Fibroblast of skin of left quadriceps (primary cell): ENCODE data around the gene RSPH1.

Experiments used
- DNase-seq, 2 experiments: peaks; one replicate each; pipeline ENCODE4 v3.0.0-alpha.2; 2013; ENCODE audit warnings: low read depth in 2 of 2

Gene RSPH1

DNA sequence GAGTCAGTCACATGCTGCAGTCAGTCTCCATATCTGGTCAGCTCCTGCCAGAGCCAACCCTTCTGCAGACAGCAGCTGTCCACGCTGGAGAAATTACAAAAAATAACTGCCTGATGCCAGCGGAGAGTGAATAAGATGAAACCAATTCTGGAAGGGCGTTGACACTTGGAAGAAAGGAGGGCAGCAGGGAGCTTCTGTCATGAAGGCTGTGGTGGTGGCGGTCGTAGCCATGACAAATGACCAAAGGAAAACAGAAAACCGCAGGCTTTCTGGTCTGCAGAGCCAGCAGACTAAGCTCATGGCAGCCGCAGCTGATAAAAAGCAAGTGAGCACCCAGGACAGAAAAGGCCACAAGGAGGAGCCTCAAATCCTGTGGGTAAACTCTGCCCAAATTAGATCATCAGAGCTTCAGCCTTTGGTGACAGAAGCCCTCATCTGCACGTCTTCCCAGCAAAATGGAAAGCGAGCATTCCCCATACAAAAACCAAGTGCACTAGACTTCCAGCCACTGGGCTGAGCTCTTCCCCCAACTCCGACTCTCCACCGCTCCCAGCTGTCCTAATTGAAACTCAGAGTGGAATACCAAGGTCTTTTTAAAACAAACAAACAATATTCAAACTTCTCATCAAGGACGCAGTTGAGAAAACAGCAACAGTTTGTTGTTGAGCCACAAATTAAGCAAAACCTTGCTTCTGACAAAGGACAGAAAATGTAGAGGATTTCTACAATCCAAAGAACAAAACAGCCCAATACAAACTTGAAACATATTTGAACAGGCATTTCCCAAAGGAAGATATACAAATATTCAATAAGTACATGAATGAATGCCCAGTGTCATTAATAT is 28.7 kb downstream of the RSPH1 start:
- no peak for DNase-seq

DNA sequence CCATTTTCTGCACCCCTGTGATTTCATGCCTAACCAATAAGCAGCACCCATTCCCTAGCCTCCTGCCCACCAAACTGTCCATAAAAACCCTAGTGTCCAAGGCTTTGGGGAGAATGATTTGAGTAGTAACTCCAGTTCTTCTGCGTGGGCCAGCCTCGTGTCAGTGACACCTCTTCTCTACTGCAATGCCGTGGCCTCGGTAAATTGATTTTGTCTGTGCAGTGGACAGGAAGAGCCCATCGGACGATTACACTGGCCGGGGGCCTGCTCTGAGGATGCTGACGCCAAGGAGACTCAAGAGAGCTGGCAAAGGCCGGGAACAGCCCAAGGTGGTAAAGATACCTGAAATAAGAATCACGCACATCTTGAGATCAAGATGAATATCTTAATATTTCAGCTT is 29.3 kb downstream of the RSPH1 start:
- DNase-seq = no peak

DNA sequence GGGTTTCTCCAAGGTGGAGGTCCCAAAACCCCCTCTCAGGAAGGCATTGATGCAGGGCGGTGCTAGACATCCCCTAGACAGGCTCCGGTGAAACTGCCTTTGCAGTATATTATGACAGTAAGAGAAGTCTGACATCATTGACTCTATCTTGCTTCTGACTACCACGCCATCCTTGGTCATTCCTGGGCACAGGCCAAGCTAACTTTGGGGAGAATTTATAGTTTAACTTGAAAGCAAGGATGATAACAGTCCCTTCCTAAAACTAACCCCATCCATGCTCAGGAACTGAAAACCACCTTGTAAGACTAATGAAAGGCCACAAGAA is 30.3 kb downstream of the RSPH1 start:
- DNase-seq = no peak

DNA sequence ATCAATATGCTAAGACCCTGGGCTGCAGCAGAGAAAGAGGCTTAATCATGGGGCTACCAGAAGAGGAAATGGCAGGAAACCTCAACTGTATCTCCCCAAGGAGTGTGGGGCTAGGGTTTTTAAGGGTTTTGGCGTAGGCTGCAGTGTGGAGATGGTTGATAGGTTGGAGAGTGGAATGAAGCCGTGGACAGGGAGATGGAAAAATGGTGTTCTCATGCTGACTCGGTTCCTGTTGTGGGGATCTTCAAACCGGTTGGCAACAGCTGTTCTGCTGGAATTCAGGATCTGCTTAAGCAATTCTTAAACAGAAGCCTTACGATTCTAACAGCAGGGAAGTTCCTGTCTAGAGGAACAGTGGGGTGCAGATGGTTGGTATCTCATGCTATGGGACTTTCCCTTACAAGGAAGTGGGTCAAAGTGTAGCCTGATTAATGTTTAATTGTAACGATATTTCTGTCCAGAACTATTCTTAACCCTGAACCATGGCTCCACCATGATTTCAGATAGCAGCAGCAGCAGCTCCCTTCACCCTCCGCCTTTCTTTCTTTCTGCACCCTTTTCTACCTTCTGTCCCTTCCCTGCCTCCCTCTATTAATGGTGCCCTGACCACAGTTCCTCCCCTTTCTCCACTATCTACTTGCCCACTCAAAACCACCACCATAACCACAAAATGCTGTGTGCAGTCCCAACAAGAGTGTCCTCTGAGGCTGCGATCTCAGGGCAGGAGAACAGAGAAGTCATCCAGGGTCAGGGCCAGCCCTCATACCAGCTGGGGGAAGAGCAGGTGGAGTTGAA is 30.8 kb downstream of the RSPH1 start:
- DNase-seq = no peak

DNA sequence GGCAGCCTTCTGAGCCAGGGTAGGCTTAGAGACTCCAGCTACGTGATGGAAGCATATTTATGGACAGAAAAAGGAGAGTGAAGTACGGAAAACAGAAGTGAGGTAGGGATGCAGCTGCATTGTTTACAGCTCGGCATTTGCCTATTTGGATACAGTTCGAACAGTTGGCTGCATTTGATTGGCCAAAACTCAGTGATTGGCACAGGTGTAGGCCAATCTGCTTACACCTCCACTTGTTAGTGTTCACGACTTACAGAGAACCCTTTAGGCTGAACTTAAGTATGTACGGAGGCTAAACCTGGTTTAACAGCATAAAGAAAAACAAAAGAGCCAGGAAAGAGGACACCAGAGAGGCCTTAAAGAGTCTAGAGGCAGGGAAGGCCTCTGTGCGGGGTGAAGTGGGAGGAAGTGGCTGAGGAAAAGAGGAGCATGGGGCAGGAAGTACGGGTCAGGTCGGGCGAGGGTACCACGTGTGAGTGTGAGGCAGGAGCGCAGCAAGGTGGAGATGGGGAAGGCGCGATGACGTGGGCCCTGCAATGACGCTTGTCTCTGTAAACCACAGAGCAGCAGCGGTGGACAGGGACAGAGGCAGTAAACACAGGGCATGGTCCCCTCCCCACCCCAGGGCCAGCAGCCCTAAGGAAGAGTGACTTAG is 32.0 kb downstream of the RSPH1 start:
- DNase-seq = peak; percentile 5 to 14

DNA sequence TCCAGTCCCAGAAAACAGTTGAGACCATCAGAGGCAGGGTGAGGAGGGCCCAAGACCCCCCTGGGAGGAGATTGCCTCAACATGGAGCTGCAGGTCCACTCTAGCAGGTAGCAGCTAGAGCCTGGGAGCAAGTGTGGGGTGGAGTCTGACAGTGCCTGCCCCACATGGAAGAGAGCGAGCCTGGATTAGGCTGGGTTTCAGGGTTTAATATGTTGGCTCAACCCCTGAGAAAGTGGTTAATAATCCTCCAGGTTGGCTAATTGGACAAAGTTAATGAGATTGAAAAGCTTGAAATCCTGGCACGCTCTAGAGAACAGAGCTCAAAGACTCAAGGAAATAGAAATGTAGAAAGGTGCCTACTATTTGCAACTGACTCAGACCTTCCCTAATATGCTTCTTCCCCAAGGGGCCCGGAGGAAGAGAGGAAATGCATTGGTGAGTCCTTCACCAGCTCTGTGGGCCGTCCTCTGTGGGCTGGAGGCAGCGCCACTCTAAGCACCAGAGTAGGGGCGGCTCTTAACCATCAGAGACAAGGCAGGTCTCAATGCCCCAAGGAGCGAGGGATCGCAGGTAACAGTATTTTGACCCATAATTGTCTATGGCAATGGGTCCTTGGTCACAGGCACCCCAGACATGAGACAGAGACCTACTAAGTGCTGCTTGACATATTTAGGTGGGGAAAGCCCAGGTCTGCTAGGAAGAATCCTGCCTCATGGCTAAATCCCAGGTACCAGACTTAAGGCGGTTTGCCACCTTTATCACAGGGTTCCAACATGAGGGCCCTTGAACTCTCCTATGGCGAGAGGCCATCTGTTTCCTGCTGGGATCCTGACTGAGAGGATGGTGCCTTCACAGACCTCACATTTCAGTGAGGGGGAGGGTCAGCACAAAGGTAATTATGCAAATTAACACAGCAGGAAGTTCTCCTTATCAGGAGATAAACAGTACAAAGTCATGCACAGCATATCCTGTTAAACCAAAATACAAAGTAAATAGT is 33.8 kb downstream of the RSPH1 start:
- DNase-seq = no peak

DNA sequence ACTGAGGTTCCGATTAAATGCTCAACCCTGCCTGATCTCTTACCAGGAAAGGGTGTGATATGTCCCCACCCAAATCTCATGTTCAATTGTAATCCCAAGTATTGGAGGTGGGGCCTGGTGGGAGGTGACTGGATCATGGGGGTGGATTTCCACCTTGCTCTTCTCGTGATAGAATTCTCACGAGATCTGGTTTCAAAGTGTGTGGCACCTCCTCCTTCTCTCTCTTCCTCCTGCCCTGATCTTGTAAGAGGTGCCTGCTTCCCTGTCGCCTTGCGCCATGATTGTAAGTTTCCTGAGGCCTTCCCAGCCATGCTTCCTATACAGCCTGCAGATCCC is 34.9 kb downstream of the RSPH1 start:
- no peak for DNase-seq

DNA sequence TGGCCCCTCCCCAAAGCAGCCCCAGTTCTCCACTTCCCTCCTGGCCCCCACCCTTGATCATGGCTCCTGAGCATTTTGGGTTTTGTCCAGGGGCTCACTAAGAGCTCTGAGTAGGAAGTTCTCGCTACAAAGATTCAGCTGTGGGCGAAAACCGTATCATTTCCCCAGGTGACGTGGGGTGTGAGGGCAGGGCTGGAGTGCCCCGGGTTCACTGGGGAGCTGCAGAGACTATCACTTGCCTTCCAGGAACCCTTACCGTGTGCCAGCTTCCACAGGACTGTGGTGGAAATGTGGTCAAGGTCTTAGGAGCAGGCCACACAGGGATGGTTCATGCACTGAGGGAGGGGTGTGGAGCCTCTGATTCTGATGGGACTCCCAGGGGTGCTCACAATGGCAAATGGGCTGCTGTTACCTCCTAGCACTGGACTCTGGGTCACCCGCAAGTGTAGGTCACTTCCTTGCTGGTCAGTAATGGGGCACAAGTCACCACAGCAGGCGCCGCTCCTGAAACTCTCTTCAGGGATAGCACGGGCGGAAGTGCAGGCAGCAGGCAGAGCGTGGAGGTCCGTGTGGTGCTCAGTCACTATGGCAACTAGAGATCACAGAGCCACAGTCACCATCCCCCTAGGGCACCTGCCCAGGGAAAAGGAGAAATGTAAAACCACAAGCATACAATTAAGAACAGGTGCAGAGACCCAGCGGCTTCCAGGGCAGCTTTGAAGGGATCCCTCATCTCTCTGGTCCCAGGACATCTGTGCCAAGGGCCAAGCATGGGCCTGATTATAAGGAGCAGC is 35.4 kb downstream of the RSPH1 start:
- no peak for DNase-seq

DNA sequence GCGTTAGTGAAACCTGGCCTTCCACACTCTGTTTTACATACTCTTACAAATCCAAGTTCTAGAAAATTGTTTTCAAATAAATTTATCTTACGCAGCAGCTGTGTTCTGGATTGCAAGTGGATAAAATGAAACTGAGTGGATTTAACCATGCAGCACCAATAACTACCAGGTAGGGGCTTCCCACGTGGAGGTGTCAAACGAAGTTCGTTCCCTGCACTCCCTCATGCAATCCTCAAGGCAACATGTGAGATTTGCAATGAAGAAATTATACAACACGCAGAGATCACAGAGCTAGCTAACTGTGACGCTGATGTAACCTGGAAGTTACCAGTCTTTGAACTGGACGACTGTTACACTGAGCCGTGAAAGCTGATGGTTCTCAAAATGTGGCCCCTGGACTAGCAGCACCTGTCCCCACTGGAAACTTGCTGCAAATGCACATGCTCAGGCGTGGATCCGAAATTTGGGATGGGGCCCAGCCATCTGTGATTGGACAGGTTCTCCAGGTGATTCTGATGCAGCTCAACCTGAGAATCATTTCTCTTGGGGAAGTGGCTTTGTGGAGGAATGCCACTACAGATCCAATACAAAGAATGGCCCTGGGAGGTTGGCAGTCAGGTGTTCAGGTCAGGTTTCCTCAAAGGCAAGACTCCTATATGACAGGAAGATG is 36.3 kb downstream of the RSPH1 start:
- no peak for DNase-seq

DNA sequence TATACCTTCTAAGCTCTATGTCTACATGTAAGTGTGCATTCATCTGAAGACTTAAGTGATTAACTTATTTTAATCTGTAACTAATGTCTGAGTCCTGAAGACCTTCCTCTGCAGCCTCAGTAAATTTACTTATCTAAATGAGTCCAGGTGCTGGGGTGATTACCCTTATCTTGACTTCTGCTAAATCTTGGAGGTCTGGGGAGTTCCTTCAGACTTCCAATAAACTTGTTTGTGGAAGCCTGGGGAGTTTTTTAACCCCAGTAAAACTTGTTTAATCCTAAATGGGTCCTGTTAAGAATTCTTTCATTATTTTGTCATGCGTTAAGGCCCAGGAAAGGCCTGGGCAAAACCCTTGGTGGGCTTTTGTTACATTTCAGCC is 37.0 kb downstream of the RSPH1 start:
- no peak for DNase-seq

DNA sequence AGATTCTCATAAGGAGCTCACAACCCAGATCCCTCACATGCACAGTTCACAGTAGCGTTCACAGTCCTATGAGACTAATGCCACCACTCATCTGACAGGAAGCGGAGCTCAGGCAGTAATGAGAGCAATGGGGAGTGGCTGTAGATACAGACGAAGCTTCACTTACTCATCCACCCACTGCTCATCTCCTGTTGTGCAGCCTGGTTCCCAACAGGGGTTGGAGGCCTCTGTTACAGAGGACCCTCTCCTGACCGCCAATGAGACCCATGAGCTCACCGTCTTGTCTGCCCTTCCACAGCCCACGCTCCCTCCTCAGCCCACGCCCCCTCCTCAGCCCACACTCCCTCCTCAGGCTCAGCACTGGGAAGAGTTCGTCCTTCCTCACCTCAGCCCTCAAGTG is 39.6 kb downstream of the RSPH1 start:
- no peak for DNase-seq

DNA sequence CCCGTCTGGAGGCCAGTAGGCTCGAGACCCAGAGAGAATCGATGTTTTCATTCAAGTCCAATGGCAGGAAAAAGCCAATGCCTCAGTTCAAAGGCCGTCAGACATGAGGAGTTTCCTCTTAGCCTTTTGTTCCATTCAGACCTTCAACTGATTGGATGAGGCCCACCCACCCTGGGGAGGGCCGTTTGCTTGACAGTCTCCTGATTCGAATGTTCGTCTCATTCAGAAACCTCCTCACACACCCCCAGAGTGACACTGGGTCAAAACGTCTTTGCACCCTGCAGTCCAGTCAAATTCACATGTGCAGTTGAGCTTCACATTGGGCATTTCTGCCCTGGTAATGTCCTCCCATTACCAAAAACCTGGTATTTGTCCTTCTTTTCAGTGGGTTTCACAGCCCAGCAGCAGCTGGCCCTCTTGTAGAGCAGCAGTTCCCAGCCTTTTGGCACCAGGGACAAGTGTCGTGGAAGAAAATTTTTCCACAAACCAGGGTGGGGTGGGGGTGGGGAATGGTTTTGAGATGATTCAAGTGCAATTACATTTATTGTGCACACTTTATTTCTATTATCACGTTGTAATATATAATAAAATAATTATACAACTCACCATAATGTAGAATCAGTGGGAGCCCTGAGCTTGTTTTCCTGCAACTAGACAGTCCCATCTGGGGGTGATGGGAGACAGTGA is 40.1 kb downstream of the RSPH1 start:
- DNase-seq = no peak

DNA sequence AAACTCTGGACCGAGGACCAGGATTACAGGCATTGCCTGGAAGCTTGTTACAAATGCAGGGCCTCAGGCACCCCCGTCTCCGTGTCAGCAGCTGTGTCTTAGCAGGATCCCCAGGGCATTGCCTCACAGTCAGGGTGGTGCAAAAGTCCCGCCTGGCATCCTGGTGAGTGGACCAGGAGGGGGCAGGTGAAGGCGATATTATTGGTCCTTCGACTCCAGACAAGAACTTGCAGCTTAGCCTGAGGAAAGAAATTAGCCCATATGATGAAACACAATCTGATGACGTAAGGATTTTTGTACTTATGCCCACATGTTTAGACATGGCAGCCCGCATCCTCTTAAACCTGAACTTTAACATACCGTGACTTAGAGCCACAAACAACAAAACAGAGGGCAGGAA is 40.8 kb downstream of the RSPH1 start:
- no peak for DNase-seq

DNA sequence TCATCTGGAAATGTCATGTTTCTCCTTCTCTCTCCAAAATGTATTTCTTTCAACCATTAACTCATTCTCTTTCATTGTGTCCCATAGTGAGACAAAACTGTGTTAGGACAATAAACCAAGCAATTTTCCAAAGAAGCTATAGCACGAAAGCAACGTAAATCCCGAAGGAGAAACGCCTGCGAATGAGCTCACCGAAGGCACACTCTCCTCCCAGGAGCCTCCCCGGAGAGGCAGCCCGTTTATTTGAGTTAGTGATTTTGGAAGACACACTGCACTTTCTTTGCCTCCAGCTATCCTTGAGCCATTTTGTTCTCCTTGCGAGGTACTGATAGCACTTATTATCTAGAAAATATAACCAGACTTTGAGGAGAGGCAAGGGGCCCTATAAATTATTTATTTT is 41.2 kb downstream of the RSPH1 start:
- DNase-seq = no peak

DNA sequence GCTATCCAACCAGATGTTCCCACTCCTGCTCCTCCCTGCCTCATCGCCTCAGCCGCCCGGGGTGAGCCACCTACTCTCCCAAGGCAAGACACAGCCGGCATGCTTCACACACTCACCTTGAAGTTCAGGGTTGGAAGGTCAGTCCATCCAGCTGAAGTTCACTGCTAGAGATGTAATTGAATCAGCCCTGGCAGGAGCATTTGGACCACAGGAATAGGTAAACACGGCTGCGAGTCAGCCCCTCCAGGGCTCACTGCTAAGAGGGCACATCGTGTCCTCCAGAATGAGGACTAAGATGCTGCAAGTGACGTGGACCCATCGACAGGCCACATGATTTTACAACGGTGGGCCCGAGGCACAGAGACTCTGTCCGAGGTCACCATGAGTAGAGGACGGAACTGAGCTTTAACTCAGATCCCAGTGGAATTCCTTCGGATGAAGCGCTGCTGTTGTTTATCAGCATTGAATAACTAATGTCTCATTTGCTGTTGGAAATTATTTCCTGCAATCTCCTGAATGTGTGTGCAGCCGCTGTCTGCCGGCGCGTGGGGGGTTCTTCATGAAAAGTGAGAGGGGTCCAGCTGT is 41.9 kb downstream of the RSPH1 start:
- DNase-seq = no peak

DNA sequence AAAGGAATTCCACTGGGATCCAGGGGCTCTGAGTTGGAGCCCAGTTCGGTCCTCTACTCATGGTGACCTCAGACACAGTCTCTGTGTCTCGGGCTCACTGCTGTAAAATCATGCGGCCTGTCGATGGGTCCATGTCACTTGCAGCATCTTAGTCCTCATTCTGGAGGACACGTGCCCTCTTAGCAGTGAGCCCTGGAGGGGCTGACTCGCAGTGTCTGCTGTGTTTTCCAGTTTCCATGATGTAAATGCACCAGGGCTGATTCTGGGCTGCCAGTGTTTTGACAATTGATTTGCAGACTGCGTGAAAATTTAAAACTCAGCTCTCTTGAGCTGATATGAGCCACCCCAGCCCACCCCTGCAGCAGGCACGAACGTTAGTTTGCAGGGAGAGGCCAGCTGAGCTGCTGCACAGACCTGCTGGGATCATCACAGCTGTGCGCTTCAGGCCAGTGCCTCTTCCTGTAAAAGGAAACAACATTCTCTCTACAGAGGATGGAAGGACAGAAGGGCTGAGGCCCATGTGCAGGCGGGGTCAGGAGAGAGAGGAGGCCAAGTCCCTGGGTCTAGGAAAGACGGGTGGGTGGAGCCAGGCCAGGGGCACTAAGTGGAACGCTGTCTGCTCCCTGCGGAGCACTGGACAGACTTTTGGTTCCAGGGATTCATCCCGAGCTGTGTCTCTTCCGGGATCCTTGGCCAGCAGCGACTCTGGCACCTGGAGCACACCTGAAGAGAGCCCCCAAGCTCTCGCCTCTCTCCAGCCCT is 42.6 kb downstream of the RSPH1 start:
- no peak for DNase-seq

DNA sequence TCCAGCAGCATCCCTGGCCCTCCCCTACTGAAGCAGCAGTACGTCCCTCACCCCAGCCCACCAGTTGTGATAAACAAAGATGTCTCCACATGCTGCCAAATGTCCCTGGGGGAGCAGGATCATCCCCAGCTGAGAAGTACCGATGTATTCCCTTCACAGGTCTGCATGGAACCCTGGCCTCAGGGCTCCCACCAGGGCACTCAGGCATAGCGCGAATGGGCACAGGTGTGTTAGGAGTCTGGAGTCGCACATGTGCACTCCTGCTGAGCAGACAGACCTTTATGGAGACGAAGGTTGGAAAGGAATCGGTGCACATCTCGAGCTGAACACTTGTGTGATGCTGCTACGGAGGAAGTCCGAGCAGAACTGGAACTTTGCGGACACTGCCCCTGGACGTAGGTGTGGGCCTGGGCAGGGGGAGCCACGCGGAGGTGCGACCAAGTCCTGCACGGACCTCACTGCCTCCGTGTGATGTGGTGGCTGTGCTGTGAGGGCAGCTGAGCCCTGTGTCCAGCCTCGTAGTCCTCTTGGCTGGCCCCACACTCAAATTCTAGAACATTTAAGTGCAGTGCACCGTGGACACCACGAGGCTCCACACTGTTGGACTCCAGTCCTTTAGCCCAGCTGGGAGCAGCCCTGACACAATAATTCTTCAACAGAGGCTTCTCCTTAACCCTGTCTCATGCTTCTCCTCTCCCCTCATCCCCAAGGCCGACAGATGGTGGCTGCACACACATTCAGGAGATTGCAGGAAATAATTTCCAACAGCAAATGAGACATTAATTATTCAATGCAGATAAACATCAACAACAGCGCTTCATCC is 43.4 kb downstream of the RSPH1 start:
- DNase-seq = no peak

DNA sequence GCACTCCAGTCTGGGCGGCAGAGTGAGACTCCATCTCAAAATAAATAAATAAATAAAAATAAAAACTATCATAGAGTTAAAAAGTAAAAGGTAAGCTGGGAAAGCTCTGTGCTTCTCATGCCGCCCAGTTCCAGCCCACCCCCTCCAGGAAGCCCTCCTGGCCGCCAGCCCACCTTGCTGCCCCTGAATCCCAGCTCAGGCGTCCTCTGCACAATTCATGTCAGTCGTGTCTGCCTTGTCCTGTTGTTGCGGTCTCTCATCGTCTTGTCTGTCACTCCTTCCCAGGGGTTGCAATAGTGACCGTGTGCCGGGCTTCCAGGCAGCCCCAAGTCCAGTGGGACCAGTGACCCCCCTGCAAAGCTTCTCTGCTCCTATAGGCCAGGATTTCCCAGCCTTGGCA is 44.1 kb downstream of the RSPH1 start:
- DNase-seq = no peak
